SK-N-SH (cell line): ENCODE data around the gene NOTCH3. TPM values are rescaled to one million over a fixed set of nuclear protein-coding genes. Genes with fewer than 3 reads are reported as not detected.

Experiments
- CTCF ChIA-PET: fragments of 300-600, 350-600 bp; formaldehyde crosslinking; extraction: SDS; loops from one replicate; lab custom pipeline; 2021; lab: Yijun Ruan, JAX
- POLR2A ChIA-PET: fragments of 350-600 bp; sonication (Branson Sonifier 250); formaldehyde crosslinking; extraction: SDS; loops from one replicate; lab custom pipeline; 2020; ENCODE audit warnings: antibody characterized with exemption, inconsistent platforms; lab: Yijun Ruan, JAX
- DNase-seq: peaks from one replicate; pipeline ENCODE4 v3.0.0; 2012
- H2AFZ ChIP-seq: fragments of 200-600 bp; sonication (generic); 2 replicates; pipeline ENCODE4 v1.8.1; 2016; ENCODE audit warnings: antibody characterized with exemption, mild to moderate bottlenecking, low read depth
- H3F3A ChIP-seq: fragments of 200-600 bp; sonication (generic); replicated peaks from 2 replicates; pipeline ENCODE3; 2016; ENCODE audit warnings: antibody characterized with exemption, mild to moderate bottlenecking; ENCODE audit not compliant: insufficient read depth
- H3K27ac ChIP-seq, 2 experiments: fragments of 200-500 bp in 1 of 2; fragments of 200-600 bp in 1 of 2; sonication (Bioruptor generic) in 1 of 2; sonication (generic), shearing (Covaris generic) in 1 of 2; 2 replicates each; pipeline versions ENCODE4 v1.5.1 to v1.6.1; 2014 to 2016; ENCODE audit warnings: low read depth in 2 of 2, inconsistent platforms in 1 of 2, low read length in 1 of 2, mild to moderate bottlenecking in 1 of 2, mixed read lengths in 1 of 2
- H3K27me3 ChIP-seq: fragments of 200-600 bp; sonication (generic), shearing (Covaris generic); 2 replicates; pipeline ENCODE4 v1.6.1; 2016; ENCODE audit warnings: mixed run types; ENCODE audit not compliant: insufficient read depth
- H3K36me3 ChIP-seq, 2 experiments: fragments of 200-500 bp in 1 of 2; fragments of 200-600 bp in 1 of 2; sonication (Bioruptor generic) in 1 of 2; sonication (generic) in 1 of 2; replicated peaks in 1 of 2; 2 replicates each; pipeline versions ENCODE3 to v1.5.1; 2014 to 2016; ENCODE audit warnings: low read length in 1 of 2, mild to moderate bottlenecking in 1 of 2; ENCODE audit not compliant: insufficient read depth in 2 of 2, control insufficient read depth in 1 of 2
- H3K4me1 ChIP-seq, 2 experiments: fragments of 200-500 bp in 1 of 2; fragments of 200-600 bp in 1 of 2; sonication (Bioruptor generic) in 1 of 2; sonication (generic), shearing (Covaris generic) in 1 of 2; 2 replicates each; pipeline versions ENCODE4 v1.5.1 to v1.6.1; 2014 to 2016; ENCODE audit warnings: low read depth in 1 of 2, low read length in 1 of 2, mixed run types in 1 of 2; ENCODE audit not compliant: insufficient read depth in 2 of 2, control insufficient read depth in 1 of 2
- H3K4me2 ChIP-seq: fragments of 200-600 bp; sonication (generic), shearing (Covaris generic); 2 replicates; pipeline ENCODE4 v1.6.1; 2017; ENCODE audit warnings: mixed run types
- H3K4me3 ChIP-seq, 2 experiments: fragments of 200-500 bp in 1 of 2; fragments of 200-600 bp in 1 of 2; sonication (Bioruptor generic) in 1 of 2; sonication (generic), shearing (Covaris generic) in 1 of 2; 2 replicates each; pipeline versions ENCODE4 v1.5.1 to v1.8.1; 2014 to 2016; ENCODE audit warnings: low read depth in 2 of 2, inconsistent platforms in 1 of 2, low read length in 1 of 2, mild to moderate bottlenecking in 1 of 2, mixed read lengths in 1 of 2, moderate library complexity in 1 of 2
- H3K79me2 ChIP-seq: fragments of 200-600 bp; sonication (generic); 2 replicates; pipeline ENCODE4 v1.8.1; 2017; ENCODE audit warnings: mild to moderate bottlenecking; ENCODE audit not compliant: insufficient read depth
- H3K9ac ChIP-seq: fragments of 200-600 bp; sonication (generic); 2 replicates; pipeline ENCODE4 v1.6.1; 2017; ENCODE audit warnings: mixed run types
- H3K9me2 ChIP-seq: fragments of 200-600 bp; sonication (generic); 2 replicates; pipeline ENCODE4 v1.6.1; 2017; ENCODE audit warnings: mixed run types
- H3K9me3 ChIP-seq: fragments of 200-600 bp; sonication (generic); 2 replicates; pipeline ENCODE4 v1.6.1; 2017; ENCODE audit warnings: mixed run types, mild to moderate bottlenecking, moderate library complexity
- H4K20me1 ChIP-seq: fragments of 200-600 bp; sonication (generic); 2 replicates; pipeline ENCODE4 v1.6.1; 2017; ENCODE audit warnings: mild to moderate bottlenecking, mixed run types; ENCODE audit not compliant: insufficient read depth
- ELF1 ChIP-seq: IDR thresholded peaks from 2 replicates; pipeline ENCODE4 v1.4.0; 2012
- EZH2phosphoT487 ChIP-seq: fragments of 200-600 bp; sonication (generic); IDR thresholded peaks from 2 replicates; pipeline ENCODE4 v1.6.1; 2017; ENCODE audit warnings: low read depth, mixed run types, mild to moderate bottlenecking, antibody characterized with exemption, moderate library complexity, borderline replicate concordance
- FOSL2 ChIP-seq: IDR thresholded peaks from 2 replicates; pipeline ENCODE4 v1.4.0; 2012; ENCODE audit warnings: low read depth, mild to moderate bottlenecking, moderate library complexity, borderline replicate concordance
- FOXJ3 ChIP-seq: sonication (generic); formaldehyde crosslinking; IDR thresholded peaks from 2 replicates; pipeline ENCODE4 v1.5.1; 2020; ENCODE audit warnings: mild to moderate bottlenecking, missing genetic modification reagents
- FOXM1 ChIP-seq: IDR thresholded peaks from 2 replicates; pipeline ENCODE4 v1.4.0; 2012; ENCODE audit warnings: low read depth, mild to moderate bottlenecking
- MXI1 ChIP-seq: IDR thresholded peaks from 2 replicates; pipeline ENCODE4 v1.6.1; 2012; ENCODE audit warnings: mild to moderate bottlenecking, low read depth, low read length, improper control_type of control experiment
- NFIC ChIP-seq: IDR thresholded peaks from 2 replicates; pipeline ENCODE4 v1.4.0; 2012; ENCODE audit warnings: borderline replicate concordance
- RCOR1 ChIP-seq: fragments of 150-350 bp; IDR thresholded peaks from 2 replicates; pipeline ENCODE4 v1.6.1; 2017; ENCODE audit warnings: antibody characterized with exemption, low read length
- RFX5 ChIP-seq: IDR thresholded peaks from 2 replicates; pipeline ENCODE4 v1.6.1; 2012; ENCODE audit warnings: mild to moderate bottlenecking, improper control_type of control experiment, low read length
- RXRA ChIP-seq: IDR thresholded peaks from 2 replicates; pipeline ENCODE4 v1.4.0; 2012; ENCODE audit warnings: low read depth, mild to moderate bottlenecking, borderline replicate concordance
- SMC3 ChIP-seq: IDR thresholded peaks from 2 replicates; pipeline ENCODE4 v1.6.1; 2012; ENCODE audit warnings: low read depth, low read length, improper control_type of control experiment
- TAF1 ChIP-seq: IDR thresholded peaks from 2 replicates; pipeline ENCODE4 v1.6.1; 2012; ENCODE audit warnings: low read depth, mild to moderate bottlenecking, low read length, moderate library complexity, borderline replicate concordance
- TCF12 ChIP-seq: IDR thresholded peaks from 2 replicates; pipeline ENCODE4 v1.4.0; 2012
- TEAD4 ChIP-seq: IDR thresholded peaks from 2 replicates; pipeline ENCODE4 v1.4.0; 2012; ENCODE audit warnings: mild to moderate bottlenecking, borderline replicate concordance; ENCODE audit not compliant: insufficient read depth
- YY1 ChIP-seq: IDR thresholded peaks from 2 replicates; pipeline ENCODE4 v1.4.0; 2012; ENCODE audit warnings: low read depth, mild to moderate bottlenecking
- ZBTB33 ChIP-seq: IDR thresholded peaks from 2 replicates; pipeline ENCODE4 v1.4.0; 2012; ENCODE audit warnings: low read depth, borderline replicate concordance
- WGBS: methylation state at CpG from one replicate; pipeline ENCODE4 v1.1.6; 2017; ENCODE audit warnings: low lambda C conversion rate; 5-methylcytosine and 5-hydroxymethylcytosine counted together
- polyA plus RNA-seq, 3 experiments: library from polyadenylated mRNA; depleted of rRNA; stranded (reverse); fragments of >200 nt; gene quantifications; 2 replicates each; pipeline ENCODE4 v1.2.3, GENCODE V29; 2012
- TF ChIP-seq, protein P1 (sequence below): IDR thresholded peaks from 2 replicates; pipeline ENCODE4 v1.4.0; 2012; ENCODE audit warnings: low read depth, borderline replicate concordance
- TF ChIP-seq, protein P2 (sequence below): fragments of 150-350 bp; IDR thresholded peaks from 2 replicates; pipeline ENCODE4 v1.6.1; 2016; ENCODE audit warnings: mild to moderate bottlenecking, low read depth, low read length

NOTCH3 gene
- polyA plus RNA-seq, 1 of the 3 experiments (the other 2 are of a cell fraction) = 7.0 TPM

DNA sequence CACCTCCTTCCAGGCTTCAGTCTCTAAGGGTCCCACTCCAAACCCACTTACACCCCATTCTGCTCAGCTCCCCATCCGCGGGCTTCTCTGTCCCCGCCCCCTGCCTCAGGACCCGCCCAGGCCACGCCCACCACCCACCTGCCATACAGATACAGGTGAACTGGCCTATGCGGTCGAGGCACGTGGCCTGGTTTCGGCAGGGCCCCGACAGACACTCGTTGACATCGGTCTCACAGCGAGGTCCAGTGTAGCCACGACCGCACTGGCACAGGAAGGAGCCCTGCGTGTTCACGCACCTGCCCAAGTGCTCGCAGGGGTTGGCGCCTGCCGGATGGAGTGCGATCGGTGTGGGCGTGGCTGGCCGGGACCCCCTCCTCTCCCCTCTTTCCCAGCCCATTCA, 11.9 kb downstream of the NOTCH3 start:
- Histone ChIP-seq H3K9ac (no peak overlapping the region), H3K9me3 (no peaks in the 10 kb centered on the region), H3F3A (no peaks in the 10 kb centered on the region), H3K36me3 (no peaks in the 10 kb centered on the region), H3K4me3 (no peak overlapping the region), H3K9me2 (no peaks in the 10 kb centered on the region), H3K27ac (no peak overlapping the region), H4K20me1 (no peaks in the 10 kb centered on the region), H3K79me2 (no peaks in the 10 kb centered on the region), H3K4me1 (no peaks in the 10 kb centered on the region), H3K27me3 (no peaks in the 10 kb centered on the region), H3K4me2 (no peak overlapping the region), H2AFZ (no peak overlapping the region)
- ChIA-PET POLR2A (no interaction called here), CTCF (interaction anchor here (1.0 to 2.7 kb wide), 2 partner anchors 11 to 64 kb away, joined by 3 to 15 read pairs; no protein-coding TSS in a partner anchor)
- WGBS = 84% methylated on average over 22 of the region's 24 CpGs
- no peak for DNase-seq
- no peak for TF ChIP-seq TCF12
- TF ChIP-seq FOXM1 = no peak

DNA sequence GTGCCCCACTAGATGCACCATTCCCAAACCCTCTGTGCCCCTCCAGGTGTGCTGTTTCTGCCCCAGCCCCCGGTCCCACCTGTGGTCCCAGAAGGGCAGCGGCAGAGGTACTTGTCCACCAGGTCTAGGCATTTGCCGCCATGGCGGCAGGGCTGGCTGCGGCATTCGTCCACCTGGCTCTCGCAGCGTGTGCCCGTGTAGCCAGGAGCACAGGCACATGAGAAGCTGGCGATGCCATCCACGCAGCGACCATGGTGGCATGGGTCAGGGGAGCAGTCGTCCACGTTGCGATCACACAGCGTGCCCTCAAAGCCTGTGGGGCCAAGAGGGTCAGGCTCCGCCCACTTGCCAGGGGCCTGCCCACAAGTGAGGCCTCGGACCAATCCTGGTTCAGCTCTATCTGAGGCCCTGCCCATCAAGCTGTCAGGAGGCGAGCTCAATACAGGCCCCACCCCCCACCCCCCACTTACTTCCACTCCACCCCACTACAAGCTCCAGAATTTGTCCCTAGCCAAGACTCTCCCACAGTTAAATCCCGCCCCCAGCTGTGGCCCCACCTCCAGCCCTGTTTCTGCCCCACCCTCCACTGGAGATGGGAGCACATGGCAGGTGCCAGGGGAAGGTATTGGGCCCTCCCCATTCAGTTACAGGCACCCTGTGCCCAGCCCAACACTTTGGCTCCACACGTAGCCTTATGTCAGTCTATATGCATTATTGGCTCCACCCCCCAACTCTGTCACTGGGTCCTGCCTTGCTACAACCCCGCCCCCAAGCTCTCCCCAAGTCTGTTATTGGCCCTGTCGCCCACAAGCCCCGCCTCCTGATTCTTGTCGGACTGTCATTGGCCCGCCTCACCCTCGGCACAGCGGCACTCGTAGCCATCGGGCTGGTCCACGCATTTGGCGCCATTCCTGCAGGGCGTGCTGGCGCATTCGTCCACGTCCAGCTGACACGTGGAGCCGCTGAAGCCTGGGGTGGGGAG, 13.5 kb downstream of the NOTCH3 start:
- no peaks in the 10 kb centered on the region for H3K36me3 ChIP-seq
- ChIA-PET POLR2A (no interaction called here), CTCF (no interaction called here)
- no peak overlapping the region for H3K4me2 ChIP-seq
- no peaks in the 10 kb centered on the region for H3K4me1 ChIP-seq
- no peak overlapping the region for H3K27ac ChIP-seq
- H3K79me2 ChIP-seq = no peaks in the 10 kb centered on the region
- DNase-seq = peak; percentile 73
- no peak for TF ChIP-seq FOXM1
- no peak for TF ChIP-seq TEAD4
- no peak for TF ChIP-seq MXI1
- TF ChIP-seq RCOR1 = no peak
- TF ChIP-seq ELF1 = no peak
- TF ChIP-seq EZH2phosphoT487 = no peak
- no peak for TF ChIP-seq RXRA
- TF ChIP-seq, protein P1, sequence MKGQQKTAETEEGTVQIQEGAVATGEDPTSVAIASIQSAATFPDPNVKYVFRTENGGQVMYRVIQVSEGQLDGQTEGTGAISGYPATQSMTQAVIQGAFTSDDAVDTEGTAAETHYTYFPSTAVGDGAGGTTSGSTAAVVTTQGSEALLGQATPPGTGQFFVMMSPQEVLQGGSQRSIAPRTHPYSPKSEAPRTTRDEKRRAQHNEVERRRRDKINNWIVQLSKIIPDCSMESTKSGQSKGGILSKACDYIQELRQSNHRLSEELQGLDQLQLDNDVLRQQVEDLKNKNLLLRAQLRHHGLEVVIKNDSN = no peak
- TF ChIP-seq YY1 = no peak
- TF ChIP-seq RFX5 = no peak
- no peak for TF ChIP-seq FOSL2
- no peak for TF ChIP-seq FOXJ3 (CRISPR knock-in tag)
- TF ChIP-seq, protein P2, sequence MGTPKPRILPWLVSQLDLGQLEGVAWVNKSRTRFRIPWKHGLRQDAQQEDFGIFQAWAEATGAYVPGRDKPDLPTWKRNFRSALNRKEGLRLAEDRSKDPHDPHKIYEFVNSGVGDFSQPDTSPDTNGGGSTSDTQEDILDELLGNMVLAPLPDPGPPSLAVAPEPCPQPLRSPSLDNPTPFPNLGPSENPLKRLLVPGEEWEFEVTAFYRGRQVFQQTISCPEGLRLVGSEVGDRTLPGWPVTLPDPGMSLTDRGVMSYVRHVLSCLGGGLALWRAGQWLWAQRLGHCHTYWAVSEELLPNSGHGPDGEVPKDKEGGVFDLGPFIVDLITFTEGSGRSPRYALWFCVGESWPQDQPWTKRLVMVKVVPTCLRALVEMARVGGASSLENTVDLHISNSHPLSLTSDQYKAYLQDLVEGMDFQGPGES = no peak
- no peak for TF ChIP-seq SMC3
- no peak for TF ChIP-seq ZBTB33
- no peak for TF ChIP-seq TAF1
- no peak for TF ChIP-seq NFIC
- no peak overlapping the region for H3K9ac ChIP-seq
- H3F3A ChIP-seq = no peaks in the 10 kb centered on the region
- H3K9me2 ChIP-seq = no peaks in the 10 kb centered on the region
- no peaks in the 10 kb centered on the region for H4K20me1 ChIP-seq
- no peak overlapping the region for H3K4me3 ChIP-seq
- WGBS = 93% methylated on average over 27 of the region's 38 CpGs
- H3K27me3 ChIP-seq = no peaks in the 10 kb centered on the region
- no peaks in the 10 kb centered on the region for H3K9me3 ChIP-seq
- H2AFZ ChIP-seq = no peak overlapping the region
